Fibroblast of lung (primary cell): ENCODE measurements around the gene OR14J1.

Experiments
- EZH2 ChIP-seq: IDR thresholded peaks from 2 replicates; pipeline ENCODE4 v1.5.1; 2012; ENCODE audit warnings: low read length, control low read depth, mild to moderate bottlenecking; ENCODE audit errors: missing control alignments
- TF ChIP-seq, protein P1 (sequence below), 2 donors: IDR thresholded peaks in 1 of 2; conservative IDR thresholded peaks in 1 of 2; 1 replicate in 1 of 2; 2 replicates in 1 of 2; pipeline ENCODE4 v1.5.1; 2011 to 2012; ENCODE audit warnings: low read length in 2 of 2, control low read depth in 1 of 2, inconsistent platforms in 1 of 2, low read depth in 1 of 2, mild to moderate bottlenecking in 1 of 2

DNA sequence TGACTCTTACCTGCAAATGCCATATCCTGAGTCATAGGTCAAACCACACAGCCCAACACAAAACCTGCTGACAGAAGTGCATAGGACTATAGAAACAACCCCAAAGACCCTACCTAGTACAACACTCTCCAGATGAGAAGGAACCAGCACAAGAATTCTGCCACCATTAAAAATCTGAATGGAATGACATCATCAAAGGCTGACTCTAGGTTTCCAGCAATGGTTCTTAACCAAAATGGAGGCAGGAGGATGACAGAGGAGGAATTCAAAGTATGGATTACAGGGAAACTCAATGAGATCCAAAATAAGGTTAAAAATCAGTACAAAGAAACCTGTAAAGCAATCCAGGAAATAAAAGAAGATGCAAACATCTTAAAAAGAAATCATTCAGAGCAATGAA lies 31.2 kb downstream of the OR14J1 start:
- TF ChIP-seq, protein P1, sequence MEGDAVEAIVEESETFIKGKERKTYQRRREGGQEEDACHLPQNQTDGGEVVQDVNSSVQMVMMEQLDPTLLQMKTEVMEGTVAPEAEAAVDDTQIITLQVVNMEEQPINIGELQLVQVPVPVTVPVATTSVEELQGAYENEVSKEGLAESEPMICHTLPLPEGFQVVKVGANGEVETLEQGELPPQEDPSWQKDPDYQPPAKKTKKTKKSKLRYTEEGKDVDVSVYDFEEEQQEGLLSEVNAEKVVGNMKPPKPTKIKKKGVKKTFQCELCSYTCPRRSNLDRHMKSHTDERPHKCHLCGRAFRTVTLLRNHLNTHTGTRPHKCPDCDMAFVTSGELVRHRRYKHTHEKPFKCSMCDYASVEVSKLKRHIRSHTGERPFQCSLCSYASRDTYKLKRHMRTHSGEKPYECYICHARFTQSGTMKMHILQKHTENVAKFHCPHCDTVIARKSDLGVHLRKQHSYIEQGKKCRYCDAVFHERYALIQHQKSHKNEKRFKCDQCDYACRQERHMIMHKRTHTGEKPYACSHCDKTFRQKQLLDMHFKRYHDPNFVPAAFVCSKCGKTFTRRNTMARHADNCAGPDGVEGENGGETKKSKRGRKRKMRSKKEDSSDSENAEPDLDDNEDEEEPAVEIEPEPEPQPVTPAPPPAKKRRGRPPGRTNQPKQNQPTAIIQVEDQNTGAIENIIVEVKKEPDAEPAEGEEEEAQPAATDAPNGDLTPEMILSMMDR (conservative IDR thresholded peaks at IDR 0.05 in 1 of 2, IDR thresholded peaks at IDR 0.05 in 1 of 2; ENCODE audit: low read depth in 1 of 2, low read length in 2 of 2) = no peak
- no peak for TF ChIP-seq EZH2
